GM18526 (cell line): ENCODE results near the gene LRRC2.

Source experiments
- POLR2A ChIP-seq: IDR thresholded peaks from 3 replicates; pipeline ENCODE4 v1.6.1; 2011; ENCODE audit not compliant: insufficient read length; ENCODE audit errors: extremely low read depth

LRRC2 gene

DNA sequence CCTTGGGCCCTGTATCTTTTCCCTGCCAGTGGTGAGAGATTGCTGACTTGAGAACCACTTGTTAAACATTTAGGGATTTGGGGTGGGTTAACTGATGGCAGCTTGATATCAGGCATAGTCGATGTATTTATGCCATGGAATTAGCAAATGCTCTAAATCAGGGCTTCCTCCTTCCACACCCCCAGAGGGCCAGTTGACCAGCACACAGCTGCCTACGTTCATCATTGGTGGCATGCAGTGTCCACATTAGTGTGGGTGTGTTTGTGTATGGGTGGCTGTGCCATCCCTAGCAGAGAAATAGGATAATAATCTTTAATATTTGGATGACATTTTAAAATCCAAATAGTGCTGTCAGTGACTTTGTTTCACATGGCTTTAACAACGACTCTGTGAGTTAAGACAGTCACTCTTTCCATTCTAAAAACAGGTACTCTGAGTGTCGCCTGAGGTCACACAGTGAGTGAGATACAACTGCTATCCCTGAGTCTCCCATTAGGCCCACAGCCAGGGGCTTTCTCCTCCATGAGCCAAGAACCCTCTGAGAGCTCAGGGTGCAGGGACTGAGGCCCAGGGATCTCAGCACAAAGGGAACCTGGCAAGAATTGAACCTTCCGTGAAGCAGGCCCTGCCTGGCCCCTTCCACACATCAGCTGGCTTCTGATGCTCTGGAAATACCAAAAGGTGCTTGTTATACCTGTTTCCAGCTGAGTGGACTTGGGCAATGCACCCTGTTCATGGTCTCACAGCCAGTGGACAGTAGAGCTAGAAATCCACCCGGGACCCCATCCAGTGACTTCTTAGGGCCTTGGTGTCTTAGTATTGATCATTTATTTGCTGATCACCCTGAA, 97.1 kb downstream of the LRRC2 start:
- no peak for TF ChIP-seq POLR2A

DNA sequence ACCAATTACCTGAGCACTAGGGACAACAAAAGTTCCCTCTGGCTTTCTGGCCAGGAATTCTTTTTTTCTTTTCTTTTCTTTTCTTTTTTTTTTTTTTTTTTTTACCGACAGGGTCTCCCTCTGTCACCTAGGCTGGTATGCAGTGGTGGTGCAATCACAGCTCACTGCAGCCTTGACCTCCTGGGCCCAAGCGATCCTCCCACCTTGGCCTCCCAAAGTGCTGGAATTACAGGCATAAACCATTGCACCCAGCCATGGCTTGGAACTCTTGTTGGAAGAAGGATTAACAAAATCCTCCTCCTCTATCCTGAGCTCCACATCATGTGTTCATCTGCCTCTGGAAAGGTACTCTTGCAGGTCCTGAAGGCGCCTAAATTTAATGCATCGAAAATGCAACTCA, 98.5 kb downstream of the LRRC2 start:
- no peak for TF ChIP-seq POLR2A

DNA sequence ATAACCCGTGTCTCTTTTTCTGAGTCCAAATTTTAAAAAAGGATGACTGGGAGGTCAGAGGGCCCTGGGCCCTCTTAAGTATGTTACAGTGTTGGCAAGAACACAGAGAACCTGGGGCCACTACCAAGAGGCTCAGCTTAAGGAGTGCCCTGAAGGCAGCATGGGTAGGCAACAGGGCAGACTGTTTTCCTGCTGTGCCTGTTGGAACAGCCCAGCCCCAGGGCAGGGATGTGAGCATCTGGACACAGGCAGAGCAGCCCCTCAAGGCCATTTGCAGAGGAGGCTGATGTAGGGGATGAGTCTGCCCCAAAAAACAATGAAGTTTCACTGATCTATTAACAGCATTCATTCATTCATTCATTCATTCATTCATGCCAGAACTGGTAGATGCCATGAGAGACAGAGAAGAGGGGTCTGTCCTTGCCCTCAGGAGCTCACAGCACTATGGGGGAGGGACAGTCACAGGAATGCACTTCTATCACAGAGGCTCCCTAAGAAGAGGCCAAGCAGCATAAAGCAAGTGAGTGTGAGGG, 99.2 kb downstream of the LRRC2 start:
- no peak for TF ChIP-seq POLR2A

DNA sequence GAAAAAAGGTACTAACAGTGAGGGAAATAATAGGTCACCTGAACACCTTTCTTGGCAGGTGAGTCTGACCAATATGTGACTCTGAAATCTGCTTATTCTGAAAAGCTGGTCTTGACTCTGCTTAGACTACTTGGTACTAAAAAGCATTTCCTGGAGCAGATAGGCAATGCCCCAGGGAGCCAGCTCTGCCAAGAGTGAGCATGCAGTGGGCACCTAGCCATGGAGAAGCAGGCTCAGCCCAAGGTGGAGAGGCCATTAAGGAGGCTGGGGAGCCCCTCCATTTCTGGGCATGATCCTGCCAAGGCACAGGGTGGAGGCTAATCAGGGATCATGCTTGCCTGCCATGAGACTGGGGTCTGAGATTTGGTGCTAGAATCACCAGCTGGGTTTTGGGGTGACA, 99.8 kb downstream of the LRRC2 start:
- TF ChIP-seq POLR2A, result no peak
